ENCODE results near the gene ZDHHC7.
A peak's percentile ranks its signal among the peaks of the same experiment; 100 is the strongest.
"Not testable (repeated sequence)": the region's sequence is repeated elsewhere in the genome, so short reads cannot be mapped to it uniquely, and the experiment has no call there.

The ZDHHC7 gene

DNA sequence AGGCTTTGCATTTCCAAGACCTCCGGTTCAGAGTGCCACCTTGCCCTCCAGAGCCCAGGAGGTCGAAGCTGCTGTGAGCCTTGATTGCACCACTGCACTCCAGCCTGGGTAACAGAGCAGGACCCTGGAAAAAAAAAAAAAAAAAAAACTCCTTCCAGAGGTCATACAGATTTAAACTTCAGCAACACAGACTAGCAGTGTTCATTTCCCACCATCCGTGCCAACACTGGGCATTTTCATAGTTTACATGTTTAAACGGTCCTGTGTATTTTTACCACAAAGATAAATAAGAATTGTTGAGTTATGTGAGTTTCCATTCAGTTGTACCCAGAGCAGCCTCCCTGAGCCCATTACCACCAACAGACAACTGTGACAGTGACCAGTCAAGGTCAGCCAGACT is 50.4 kb downstream of the ZDHHC7 start:
- DNase-seq: no peak

DNA sequence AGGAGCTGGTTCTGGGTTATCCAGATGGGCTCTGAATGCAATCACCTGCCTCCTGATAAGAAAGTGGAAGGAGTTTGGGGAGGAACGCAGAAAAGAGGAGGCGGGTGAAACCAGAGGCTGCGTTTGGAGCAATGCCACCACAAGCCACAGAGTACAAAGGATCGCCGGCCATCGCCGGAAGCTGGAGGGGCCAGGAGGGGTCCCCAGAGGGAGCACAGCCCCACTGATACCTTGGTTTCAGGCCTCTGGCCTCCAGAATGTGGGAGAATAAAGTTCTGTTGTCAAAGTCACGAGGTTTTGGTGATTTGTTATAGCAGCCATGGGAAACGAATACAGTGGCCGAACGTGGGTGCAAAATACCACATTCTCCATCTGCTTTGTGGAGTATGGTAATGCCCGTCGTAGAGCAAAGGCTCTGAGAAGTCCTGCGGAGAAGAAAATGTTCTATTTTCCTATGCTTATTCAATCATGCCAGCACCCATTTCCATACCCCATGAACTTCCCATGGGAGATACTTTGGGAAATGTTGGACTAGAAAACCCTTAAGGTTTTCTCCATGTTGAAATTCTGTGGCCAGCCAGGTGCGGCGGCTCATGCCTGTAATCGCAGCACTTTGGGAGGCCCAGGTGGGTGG is 51.4 kb downstream of the ZDHHC7 start:
- no peak for DNase-seq

DNA sequence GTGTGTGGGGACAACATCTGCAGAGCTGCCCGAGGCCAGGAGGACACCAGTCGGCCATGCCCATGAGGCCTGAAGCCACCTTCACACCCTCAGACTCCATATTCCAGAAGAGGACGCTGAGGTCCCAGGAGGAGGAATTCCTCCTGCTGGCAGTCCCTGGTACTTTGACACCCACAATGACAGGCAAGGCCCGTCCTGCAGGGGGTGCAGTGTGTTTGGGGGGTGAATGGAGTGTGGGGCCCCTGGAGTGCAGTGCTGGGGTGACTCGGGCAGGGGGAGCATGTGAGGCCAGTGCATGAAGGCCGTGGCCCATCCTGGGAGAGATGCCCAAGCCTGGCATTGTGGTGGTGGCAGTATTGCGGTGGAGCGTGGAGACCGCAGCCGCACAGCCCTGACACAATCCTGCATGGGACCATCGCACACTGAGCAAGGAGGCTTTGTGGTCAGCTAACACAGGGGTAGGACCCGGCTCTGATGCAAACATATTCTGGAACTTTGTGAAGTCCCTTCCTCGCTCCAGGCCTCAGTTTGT is 52.2 kb downstream of the ZDHHC7 start:
- DNase-seq: peak; percentile 35

DNA sequence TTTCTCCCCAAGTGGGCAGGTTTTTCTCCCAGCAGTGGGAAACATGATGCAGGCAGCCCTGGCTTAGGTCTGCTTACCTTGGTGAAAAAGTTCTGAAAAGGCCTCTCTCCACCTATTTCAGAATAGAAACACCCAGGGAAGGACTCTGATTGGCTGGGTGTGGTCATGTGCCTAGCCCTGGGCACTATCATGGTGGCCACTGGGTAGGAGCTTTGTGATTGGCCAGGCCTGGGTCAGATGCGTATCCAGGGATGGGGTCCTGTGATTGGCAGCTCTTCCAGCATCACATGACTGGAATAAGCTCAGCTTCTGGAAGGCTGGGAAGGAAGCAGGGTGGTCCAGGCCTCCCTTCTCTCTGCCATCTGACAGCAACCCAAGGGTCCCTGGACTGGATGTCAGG is 53.5 kb downstream of the ZDHHC7 start:
- DNase-seq: no peak

DNA sequence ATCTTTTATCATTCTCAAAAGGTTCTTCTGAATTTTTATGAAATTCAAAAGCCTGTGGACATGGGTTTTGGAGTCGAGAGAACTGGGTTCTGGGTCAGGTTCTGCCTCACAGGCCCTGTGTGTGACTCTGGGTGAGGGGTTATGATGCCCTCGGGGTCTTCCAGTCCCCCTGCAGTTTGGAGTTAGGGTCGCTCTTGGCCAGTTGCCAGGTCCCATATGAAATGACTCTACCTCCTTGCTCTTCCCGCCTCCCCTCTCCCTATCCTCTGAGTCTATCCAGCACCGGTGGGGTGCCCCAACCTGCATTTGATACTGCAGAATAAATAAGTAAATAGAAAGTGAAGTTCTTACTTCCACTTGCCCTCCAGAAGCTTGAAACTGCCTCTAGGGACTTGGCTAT is 54.1 kb downstream of the ZDHHC7 start:
- no peak for DNase-seq

DNA sequence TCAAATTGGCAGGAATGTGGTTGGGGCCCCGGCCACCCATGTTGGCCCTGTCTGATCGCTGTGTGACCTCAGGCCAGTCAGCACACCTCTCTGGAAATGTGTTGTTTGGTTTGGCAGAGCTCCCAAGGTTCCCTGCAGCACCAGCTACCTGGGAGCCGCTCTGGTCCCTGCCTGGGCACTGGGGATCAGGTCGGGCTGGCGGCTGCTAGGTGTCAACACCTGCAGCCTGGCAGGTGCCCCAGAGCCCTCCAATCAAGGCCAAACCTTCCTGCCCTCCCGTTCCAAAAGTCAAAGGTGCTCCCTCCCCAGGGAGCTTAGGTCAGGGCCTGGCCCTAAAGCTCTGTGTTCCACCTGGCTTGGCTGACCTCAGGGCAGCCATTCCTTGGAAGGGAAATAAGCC is 55.9 kb downstream of the ZDHHC7 start:
- no peak for DNase-seq

DNA sequence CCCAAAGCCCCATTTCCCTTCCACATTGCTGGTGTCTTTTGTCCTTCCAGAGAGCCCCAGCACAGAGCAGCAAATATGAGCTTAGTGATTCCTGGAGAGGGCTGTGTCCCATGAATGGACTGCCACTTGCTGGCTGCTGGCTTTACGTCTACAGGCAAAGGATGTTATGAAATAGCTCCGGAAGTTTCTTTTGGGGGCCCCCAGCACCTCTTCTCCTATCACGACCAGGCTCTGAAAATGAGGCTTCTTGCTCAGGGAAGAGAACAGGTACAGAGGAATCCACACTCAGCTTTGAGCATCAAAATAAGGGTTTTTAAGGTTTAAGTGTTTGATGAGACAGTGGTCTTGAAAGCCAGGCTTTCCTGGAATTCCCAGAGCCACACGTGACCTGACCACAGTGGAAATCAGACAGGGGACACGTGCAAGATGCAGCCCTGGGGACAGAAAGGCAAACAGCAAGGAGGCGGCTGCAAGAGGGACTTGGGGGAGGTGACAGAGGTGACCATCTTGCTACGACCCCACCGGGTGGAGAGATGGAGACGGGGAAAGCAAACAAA is 58.1 kb downstream of the ZDHHC7 start:
- DNase-seq: peak; percentile 33

DNA sequence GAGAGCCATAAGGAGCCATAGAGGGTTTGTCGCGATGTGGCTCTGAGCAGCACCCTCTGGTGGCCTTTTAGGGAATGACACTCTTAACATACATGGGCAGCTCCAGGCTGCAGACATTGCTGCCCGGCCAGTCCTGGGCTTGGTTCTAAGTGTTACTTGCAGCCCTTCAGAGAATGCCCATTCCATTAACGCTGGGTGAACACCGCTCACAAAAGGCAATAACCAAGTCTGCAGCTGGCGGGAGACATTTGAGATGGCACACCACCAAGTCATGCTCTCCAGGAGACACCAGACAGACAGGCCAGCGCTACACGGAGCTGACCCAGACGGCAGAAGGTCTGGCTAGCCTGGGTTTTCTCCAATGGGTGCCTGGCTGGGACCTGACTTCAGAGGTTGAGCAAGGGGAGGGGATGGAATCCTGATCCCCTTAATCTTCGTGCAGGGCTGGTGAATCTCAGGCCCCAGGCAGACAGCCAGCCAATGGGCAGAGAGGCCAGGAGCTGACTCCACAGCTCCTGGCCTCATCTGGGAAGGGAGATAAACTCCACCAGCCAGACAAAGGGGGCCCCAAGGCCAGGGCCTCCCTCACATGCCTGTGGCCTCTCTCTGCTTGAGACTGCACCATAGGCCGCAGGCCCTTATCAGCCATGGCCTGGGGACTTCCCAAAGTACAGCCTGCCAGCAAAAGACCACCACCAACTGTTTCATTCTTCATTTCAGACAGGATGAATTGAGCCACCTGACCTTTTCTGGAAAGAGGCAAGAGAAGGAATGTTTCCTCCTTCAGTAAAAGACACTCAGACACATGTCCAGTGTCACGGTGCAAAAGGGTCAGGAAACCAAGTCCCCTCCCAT is 58.8 kb downstream of the ZDHHC7 start:
- peak; percentile 97 for DNase-seq

DNA sequence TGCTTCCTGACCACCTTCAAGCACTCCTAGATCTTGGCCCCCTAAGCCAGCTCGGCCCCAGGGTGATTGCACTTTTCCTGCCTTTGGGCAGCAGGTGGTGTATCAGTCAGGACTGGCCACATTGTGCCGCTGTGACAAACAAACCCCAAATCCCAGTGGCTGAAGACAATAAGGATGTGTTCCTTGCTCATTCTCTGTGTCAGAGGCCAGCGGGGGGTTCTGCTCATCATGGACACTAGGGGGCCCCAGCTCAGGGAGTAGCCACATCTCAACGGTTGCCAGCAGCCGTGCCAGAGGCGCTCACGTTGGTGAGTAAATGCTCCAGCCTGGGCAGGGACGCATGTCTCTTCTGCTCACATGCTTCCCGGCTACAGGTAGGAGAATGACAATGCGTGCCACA is 60.4 kb downstream of the ZDHHC7 start:
- DNase-seq: peak; percentile 75

DNA sequence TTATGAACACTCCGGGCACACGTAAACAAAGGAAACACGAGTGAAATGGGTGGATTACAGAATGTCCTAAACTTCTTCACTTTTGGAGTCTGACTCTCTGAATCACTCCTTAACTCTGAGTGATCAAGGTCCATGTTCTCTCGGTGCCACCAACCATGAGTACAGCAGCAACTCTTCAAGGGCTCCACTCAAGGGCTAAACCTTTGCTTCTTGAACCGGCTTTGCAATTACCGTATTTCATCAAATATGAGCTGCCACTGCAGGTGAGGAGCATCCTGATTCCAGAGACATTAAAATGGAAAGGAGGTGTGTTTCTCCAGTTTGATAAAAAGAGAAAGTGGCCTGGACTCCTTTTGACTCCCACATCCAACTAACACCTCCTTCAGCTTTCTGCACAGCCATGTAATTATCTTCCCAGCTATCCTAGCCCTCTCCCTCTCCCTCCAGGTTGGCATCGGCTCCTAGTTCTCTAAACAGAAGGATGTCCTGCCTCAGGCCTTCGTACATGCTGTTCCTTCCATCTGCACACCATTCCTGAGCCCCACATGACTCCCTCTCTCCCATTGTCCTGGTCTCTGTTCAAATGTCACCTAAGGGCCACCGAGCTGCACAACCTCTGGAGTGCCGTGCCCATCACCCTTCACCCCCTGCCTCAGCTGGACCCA is 61.4 kb downstream of the ZDHHC7 start:
- no peak for DNase-seq

DNA sequence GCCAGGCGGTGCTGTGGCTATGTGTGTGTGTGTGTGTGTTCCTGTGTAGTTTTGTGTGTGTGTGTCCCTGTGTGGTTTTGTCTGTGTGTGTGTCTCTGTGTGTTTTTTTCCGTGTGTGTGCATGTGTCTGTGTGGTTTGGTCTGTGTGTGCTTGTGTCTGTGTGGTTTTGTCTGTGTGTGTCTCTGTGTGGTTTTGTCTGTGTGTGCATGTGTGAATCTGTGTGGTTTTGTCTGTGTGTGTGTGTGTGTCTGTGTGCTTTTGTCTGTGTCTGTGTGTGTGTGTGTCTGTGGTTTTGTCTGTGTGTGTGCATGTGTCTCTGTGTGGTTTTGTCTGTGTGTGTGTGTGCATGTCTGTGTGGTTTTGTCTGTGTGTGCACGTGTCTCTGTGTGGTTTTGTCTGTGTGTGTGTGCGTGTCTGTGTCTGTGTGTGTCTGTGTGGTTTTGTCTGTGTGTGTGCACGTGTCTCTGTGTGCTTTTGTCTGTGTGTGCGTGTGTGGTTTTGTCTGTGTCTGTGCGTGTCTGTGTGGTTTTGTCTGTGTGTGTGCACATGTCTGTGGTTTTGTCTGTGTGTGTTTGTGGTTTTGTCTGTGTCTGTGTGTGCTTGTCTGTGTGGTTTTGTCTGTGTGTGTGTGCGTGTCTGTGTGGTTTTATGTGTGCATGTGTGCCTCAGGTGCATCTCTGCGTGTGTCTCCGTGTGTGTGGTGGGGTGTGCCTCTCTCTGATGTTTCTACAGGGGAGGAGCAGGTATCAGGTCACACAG is 62.3 kb downstream of the ZDHHC7 start:
- DNase-seq: no peak

DNA sequence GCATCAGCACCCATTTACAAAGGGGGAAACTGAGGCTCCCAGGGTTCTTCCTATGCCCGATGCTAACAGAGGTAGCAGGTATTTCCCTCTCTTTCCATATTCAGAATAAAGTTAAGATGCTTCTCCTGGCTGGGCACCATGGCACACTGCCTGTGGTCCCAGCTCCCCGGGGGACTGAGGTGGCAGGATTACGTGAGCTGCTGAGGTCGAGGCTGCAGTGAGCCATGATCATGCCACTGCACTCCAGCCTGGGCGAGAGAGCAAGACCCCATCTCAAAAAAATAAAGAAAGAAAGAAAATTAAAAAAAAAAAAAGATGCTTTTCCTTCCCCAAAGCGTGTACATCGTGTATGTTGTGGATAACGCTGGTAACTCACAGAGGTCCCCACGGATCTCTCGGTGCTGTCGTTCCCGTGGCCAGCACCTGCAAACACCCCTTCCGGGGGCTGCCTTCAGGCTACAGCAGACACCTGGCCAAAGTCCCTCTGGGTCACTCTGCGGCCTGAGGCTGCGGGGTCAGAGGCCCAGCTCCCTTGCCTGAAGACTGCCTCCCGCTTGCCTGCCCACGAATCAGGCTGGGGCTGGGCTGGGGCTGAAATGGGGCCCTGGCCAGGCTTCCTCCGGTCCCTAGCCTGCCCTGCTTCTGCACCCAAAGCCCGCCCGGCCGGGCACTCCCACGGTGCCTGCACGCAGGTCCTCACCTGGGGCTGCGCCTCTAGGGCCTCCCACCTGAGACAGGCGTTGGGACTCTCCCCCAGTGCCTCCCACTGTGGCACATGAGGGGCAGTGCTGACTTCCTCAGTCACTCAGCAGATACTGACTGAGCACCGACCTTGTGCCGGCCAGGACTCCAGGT is 63.1 kb downstream of the ZDHHC7 start:
- DNase-seq: no peak

DNA sequence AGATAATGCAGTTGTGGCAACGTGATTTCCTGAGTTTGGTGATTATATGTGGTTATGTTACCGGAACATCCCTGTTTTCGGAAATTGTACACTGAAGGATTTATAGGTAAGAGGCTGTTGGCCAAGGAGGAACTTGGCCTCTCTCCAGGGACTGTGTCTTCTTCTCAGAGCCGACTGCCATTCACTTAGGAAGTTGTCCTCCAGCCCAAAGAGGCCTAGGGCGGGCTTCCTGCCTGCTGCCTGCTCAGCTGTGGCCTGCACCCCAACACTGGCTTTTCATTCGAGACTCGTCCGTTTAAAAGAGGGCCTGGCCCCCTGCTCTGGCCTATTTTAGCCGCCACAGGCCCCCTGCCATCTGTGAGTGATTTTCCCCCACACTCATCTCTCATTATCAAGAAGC is 64.3 kb downstream of the ZDHHC7 start:
- DNase-seq: peak; percentile 34

DNA sequence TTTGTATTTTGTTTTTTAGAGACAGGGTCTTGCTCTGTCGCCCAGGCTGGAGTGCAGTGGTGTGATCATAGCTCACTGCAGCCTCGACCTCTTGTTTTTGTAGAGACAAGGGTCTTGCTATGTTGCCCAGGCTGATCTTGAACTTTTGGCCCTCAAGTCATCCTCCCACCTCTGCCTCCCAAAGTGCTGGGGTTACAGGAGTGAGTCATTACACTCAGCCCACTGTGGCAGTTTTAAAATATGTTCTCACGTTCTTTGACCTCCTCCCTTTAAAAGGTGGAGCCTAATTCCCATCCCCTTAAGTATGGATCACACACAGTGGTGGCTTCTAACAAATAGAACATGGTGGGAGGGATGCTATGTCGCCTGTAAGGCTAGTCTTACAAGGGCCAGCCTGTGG is 67.7 kb downstream of the ZDHHC7 start:
- no peak for DNase-seq

DNA sequence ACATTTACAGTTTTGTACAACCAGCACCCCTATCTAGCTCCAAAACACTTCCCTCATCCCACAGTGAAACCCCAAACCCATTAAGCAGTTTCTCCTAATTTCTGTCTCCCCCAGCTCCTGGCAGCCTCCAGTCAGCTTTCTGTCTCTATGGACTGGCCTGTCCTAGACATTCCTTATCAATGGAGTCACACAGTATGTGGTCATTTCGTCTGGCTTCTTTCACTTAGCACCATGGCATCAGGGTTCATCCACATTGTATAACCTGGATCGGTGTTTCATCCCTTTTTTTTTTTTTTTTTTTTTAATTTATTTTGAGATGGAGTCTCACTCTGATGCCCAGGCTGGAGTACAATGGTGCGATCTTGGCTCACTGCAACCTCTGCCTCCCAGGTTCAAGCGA is 68.5 kb downstream of the ZDHHC7 start:
- DNase-seq: no peak

DNA sequence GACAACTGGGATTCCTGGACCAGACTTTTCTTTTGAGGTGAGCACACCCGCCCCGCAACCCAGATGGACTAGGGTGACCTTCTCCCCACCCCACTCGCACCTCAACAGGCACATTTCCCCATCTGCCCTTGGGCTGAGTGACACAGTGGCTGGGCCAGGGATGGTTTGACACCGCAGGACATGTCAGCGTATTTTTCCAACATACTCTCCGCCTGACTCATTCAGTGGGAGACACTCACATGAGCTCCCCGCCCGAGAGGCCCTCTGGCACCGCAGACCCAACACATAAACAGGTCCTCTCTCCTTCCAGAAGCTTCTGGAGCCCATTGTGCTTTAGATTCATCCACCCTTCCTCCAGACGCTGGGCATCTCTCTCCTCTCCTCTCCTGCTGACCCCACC is 69.4 kb downstream of the ZDHHC7 start:
- no peak for DNase-seq

DNA sequence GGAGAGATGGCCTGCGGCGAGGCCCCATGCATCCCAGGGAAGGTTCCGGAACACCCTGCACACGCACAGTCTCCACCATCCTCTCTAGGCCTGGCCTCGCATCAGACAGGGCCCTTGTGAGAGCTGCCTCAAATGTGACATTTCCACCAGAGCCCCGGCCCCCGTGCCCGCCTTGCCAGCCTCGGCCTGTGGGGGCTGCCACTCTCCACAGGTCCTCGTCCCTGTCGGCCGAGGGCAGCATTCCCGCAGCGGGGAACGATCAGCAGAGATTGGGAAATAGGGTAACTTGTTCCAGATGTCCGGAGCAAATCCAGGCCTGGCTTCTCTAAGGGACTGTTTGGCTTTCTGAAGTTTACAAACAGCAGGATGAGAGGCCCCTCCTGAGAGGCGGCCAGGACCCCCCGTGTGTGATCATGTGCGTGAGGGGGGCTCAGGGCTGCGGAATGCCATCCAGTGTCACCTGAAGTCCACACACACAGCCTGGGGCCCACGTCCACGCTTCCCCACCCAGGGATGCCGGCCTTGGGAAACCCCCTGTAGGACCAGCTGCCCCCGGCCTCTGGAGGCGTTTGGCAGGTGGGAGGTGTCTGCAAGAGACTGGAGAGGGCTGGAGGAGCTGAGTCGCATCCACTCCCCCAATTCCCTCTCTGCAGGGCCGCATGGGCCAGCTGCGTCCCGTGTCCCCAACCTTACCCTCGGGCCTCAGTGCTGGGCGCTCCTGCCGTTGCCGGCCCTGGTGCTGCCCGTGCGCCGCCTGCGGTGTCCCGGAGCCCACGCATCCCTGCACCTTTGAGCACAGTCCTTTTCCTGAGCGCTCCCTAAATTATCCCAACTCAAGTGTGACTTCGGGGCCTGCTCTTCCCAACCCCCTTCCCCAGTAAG is 70.4 kb downstream of the ZDHHC7 start:
- DNase-seq: no peak

DNA sequence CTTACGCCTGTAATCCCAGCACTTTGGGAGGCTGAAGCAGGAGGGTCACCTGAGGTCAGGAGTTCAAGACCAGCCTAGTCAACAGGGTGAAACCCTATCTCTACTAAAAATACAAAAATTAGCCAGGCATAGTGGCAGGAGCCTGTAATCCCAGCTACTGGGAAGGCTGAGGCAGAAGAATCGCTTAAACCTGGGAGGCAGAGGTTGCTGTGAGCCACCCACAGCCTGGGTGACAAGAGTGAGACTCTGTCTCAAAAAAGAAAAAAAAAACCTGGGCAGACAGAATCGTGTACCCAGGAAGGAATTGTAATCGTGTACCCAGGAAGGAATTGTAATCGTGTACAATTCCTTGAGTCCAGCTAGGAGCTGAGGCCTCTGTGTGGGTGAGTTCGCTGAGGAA is 72.7 kb downstream of the ZDHHC7 start:
- DNase-seq: not testable (repeated sequence)

DNA sequence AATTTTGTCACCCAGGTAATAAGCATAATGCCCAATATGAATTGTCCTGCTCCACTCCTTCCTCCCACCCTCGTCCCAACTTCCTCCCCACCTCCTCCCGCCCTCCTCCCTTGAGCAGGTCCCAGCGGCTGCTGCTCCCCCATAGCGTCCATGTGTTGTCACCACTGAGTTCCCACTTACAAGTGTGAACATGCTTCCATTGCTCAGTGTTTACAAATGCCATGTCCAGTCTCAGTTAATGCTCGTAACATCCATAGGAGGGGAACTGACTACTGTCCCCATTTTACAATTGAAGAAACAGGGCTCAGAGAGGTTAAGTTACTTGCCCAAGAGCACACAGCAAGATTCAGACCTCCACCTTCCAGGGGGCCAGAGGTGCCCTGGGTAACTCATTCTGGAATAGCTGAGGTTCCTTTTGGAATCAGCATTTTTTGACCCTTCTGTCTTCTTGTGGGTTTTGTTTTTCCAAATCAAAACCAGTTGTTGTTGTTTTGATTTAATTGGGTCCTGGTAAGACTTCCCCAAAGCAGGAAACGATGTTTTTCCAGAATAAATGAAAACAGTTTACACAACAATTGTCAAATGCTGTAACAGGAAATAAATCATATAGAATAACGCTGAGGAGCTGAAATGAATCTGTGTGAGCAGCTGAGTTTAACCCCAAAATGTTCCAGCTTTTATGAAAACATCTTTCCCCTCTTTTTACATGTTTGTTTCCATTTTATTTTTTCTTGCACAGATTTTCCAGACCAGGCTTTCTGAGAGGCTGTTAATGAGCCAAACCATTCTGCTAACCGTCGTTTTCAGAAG is 73.9 kb downstream of the ZDHHC7 start:
- no peak for DNase-seq
